ENCODE data around the gene RABGAP1. TPM values are rescaled to one million over a fixed set of nuclear protein-coding genes. Genes with fewer than 3 reads are reported as not detected.

Gene RABGAP1
- total RNA-seq, 1 donor from 2014 or later = 31.9 TPM

- H3K4me3 ChIP-seq (ENCODE audit: low read depth, low read length) = no peak overlapping the region
- TF ChIP-seq, protein P1, sequence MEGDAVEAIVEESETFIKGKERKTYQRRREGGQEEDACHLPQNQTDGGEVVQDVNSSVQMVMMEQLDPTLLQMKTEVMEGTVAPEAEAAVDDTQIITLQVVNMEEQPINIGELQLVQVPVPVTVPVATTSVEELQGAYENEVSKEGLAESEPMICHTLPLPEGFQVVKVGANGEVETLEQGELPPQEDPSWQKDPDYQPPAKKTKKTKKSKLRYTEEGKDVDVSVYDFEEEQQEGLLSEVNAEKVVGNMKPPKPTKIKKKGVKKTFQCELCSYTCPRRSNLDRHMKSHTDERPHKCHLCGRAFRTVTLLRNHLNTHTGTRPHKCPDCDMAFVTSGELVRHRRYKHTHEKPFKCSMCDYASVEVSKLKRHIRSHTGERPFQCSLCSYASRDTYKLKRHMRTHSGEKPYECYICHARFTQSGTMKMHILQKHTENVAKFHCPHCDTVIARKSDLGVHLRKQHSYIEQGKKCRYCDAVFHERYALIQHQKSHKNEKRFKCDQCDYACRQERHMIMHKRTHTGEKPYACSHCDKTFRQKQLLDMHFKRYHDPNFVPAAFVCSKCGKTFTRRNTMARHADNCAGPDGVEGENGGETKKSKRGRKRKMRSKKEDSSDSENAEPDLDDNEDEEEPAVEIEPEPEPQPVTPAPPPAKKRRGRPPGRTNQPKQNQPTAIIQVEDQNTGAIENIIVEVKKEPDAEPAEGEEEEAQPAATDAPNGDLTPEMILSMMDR (IDR thresholded peaks at IDR 0.05; ENCODE audit: insufficient read depth, low read length, severe bottlenecking) = no peak
- no peaks in the 10 kb centered on the region for H3K36me3 ChIP-seq (ENCODE audit: control insufficient read depth, insufficient read depth, low read length)
- DNase-seq (ENCODE audit: low read depth) (no peak), FAIRE-seq (no peak)
- no peaks in the 10 kb centered on the region for H3K27me3 ChIP-seq (ENCODE audit: control insufficient read depth, insufficient read depth, low read length)
Measured at GRCh38 chr9:122939601-122940000, 1.2 kb upstream of the RABGAP1 start.

DNA sequence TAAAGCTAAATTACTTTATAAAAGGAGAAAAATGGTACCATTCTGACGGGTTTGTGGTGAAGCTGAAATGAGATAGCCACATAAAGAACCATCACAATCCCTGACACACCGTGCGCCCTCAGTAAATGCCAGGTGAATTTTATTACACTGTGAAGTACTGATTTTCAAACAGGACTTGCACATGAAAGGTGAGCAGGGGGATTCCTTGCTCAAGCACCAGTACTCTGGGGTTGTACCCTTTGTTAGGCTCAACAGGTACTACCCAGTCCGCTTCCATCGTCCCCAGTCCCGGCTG, 419 bp upstream of the RABGAP1 start:
- FAIRE-seq (no peak), DNase-seq (ENCODE audit: low read depth) (no peak)
- H3K36me3 ChIP-seq (ENCODE audit: control insufficient read depth, insufficient read depth, low read length) = no peaks in the 10 kb centered on the region
- H3K4me3 ChIP-seq (ENCODE audit: low read depth, low read length) = peak overlapping the region; percentile 16
- no peaks in the 10 kb centered on the region for H3K27me3 ChIP-seq (ENCODE audit: control insufficient read depth, insufficient read depth, low read length)
- TF ChIP-seq, protein P1 (IDR thresholded peaks at IDR 0.05; ENCODE audit: insufficient read depth, low read length, severe bottlenecking) = no peak

GRCh38 chr9:122941582-122942234, 888 bp downstream of the RABGAP1 start:
- Histone ChIP-seq H3K4me3 (ENCODE audit: low read depth, low read length) (peak overlapping the region; percentile 86), H3K27me3 (ENCODE audit: control insufficient read depth, insufficient read depth, low read length) (no peaks in the 10 kb centered on the region), H3K36me3 (ENCODE audit: control insufficient read depth, insufficient read depth, low read length) (no peaks in the 10 kb centered on the region)
- DNase-seq (ENCODE audit: low read depth) (peak; percentile 77), FAIRE-seq (no peak)
- TF ChIP-seq, protein P1 (IDR thresholded peaks at IDR 0.05; ENCODE audit: insufficient read depth, low read length, severe bottlenecking) = no peak

- FAIRE-seq = no peak
- H3K4me3 ChIP-seq (ENCODE audit: low read depth, low read length) = no peak overlapping the region
- no peak for DNase-seq (ENCODE audit: low read depth)
- H3K27me3 ChIP-seq (ENCODE audit: control insufficient read depth, insufficient read depth, low read length) = no peaks in the 10 kb centered on the region
- H3K36me3 ChIP-seq (ENCODE audit: control insufficient read depth, insufficient read depth, low read length) = no peaks in the 10 kb centered on the region
- TF ChIP-seq, protein P1 (IDR thresholded peaks at IDR 0.05; ENCODE audit: insufficient read depth, low read length, severe bottlenecking) = no peak
Measured at GRCh38 chr9:122944960-122945888, 4.4 kb downstream of the RABGAP1 start.

- FAIRE-seq = no peak
- TF ChIP-seq, protein P1 (IDR thresholded peaks at IDR 0.05; ENCODE audit: insufficient read depth, low read length, severe bottlenecking) = no peak
- DNase-seq (ENCODE audit: low read depth) = no peak
- Histone ChIP-seq H3K4me3 (ENCODE audit: low read depth, low read length) (no peak overlapping the region), H3K36me3 (ENCODE audit: control insufficient read depth, insufficient read depth, low read length) (no peaks in the 10 kb centered on the region), H3K27me3 (ENCODE audit: control insufficient read depth, insufficient read depth, low read length) (no peaks in the 10 kb centered on the region)
Measured at GRCh38 chr9:122946461-122947005, 5.7 kb downstream of the RABGAP1 start.
